Measurements from ENCODE around the gene WDFY4.
A peak's percentile ranks its signal among the peaks of the same experiment; 100 is the strongest.

WDFY4 gene

GRCh38 chr10:48948470-48949037 lies 263.9 kb downstream of the WDFY4 start:
- DNase-seq, result no peak

- DNase-seq, result no peak
These were observed 267.0 kb downstream of the WDFY4 start for GRCh38 chr10:48951707-48952106.

- no peak for DNase-seq
These were observed 272.9 kb downstream of the WDFY4 start for GRCh38 chr10:48957361-48958151.

GRCh38 chr10:48958598-48959190 lies 274.0 kb downstream of the WDFY4 start:
- no peak for DNase-seq

- DNase-seq, result no peak
These were observed 279.4 kb downstream of the WDFY4 start for GRCh38 chr10:48964038-48964437.

GRCh38 chr10:48965460-48965859 lies 280.8 kb downstream of the WDFY4 start:
- no peak for DNase-seq

- no peak for DNase-seq
These were observed 283.4 kb downstream of the WDFY4 start for GRCh38 chr10:48968036-48968435.

GRCh38 chr10:48970046-48970445 lies 285.4 kb downstream of the WDFY4 start:
- no peak for DNase-seq

- DNase-seq, result no peak
These were observed 286.0 kb downstream of the WDFY4 start for GRCh38 chr10:48970654-48971053.

- no peak for DNase-seq
These were observed 288.4 kb downstream of the WDFY4 start for GRCh38 chr10:48973065-48973464.

GRCh38 chr10:48974510-48975156 lies 290.0 kb downstream of the WDFY4 start:
- DNase-seq, result no peak

- no peak for DNase-seq
These were observed 291.5 kb downstream of the WDFY4 start for GRCh38 chr10:48976196-48976595.

- DNase-seq, result no peak
These were observed 293.6 kb downstream of the WDFY4 start for GRCh38 chr10:48978318-48978717.

- DNase-seq, result peak; percentile 28
These were observed 296.7 kb downstream of the WDFY4 start for GRCh38 chr10:48981310-48981907.

- no peak for DNase-seq
These were observed 297.9 kb downstream of the WDFY4 start for GRCh38 chr10:48982584-48982983.

GRCh38 chr10:48983648-48984351 lies 299.1 kb downstream of the WDFY4 start:
- DNase-seq, result no peak

- DNase-seq, result no peak
These were observed 301.0 kb downstream of the WDFY4 start for GRCh38 chr10:48985621-48986158.

GRCh38 chr10:48990226-48990625 lies 305.6 kb downstream of the WDFY4 start:
- no peak for DNase-seq

GRCh38 chr10:48993627-48994026 lies 309.0 kb downstream of the WDFY4 start:
- no peak for DNase-seq

- DNase-seq, result no peak
These were observed 311.7 kb downstream of the WDFY4 start for GRCh38 chr10:48996329-48996728.

- DNase-seq, result no peak
These were observed 314.7 kb downstream of the WDFY4 start for GRCh38 chr10:48999346-48999745.

Measured in NK-92 treated with Interleukin-12 subunit alpha and Interleukin-12 subunit beta, amount 100 ng/mL, for 24 hours (cell line).